ENCODE measurements around the gene TRAF3IP1.

DNA sequence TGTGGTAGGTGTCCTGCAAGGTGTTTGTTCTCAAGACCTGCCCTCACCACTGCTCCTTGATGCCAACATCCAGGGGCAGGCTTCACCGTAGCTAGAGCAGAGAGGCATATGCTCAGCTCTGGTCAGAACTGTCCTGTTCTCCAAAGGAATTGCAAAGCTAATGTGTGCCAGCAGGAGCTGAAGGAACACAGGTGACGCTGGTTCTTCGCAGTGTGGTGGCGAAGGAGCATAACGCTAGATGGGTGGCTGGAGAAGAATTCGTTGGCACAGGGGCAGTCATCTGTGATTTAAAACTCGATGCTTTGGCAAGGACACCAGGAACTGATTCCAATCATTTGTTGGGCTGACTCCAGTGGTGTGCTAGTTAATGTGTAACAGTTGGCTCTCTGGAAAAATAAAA is 20.5 kb upstream of the TRAF3IP1 start:
- TF ChIP-seq POLR2A (IDR thresholded peaks at IDR 0.05): peak in 1 of 2 donors; percentile 22
- no peak for TF ChIP-seq CTCF (IDR thresholded peaks at IDR 0.05)

Measured in uterus (tissue), 2 donors.